B cell (primary cell): ENCODE results near the gene HABP4. TPM values are rescaled to one million over a fixed set of nuclear protein-coding genes. Genes with fewer than 3 reads are reported as not detected.

Source experiments
- ATAC-seq: fragments of 200-7000 bp; cut with Tn5 transposase; one replicate; pipeline ENCODE4 v1.10.0; 2021; ENCODE audit warnings: low read depth, mild to moderate bottlenecking, moderate number of reproducible peaks, moderate library complexity
- CTCF ChIA-PET: fragments of 350-600 bp; sonication (Branson Sonifier 250); formaldehyde crosslinking; loops from one replicate; lab custom pipeline; 2021; ENCODE audit warnings: antibody characterized with exemption, inconsistent platforms; lab: Charles Lee
- POLR2A ChIA-PET: fragments of 350-600 bp; sonication (Branson Sonifier 250); formaldehyde crosslinking; loops from one replicate; lab custom pipeline; 2021; ENCODE audit warnings: antibody characterized with exemption; lab: Charles Lee
- DNase-seq: peaks from one replicate; pipeline ENCODE4 v3.0.0; 2013
- H2AFZ ChIP-seq: 2 replicates; pipeline ENCODE4 v1.6.1; 2012; ENCODE audit warnings: mild to moderate bottlenecking, low read depth, low read length; ENCODE audit not compliant: insufficient read depth, poor library complexity, severe bottlenecking
- H3K27ac ChIP-seq, 2 donors: 1 replicate in 1 of 2; 2 replicates in 1 of 2; pipeline ENCODE4 v1.5.1; 2012 to 2013; ENCODE audit warnings: low read length in 2 of 2, mild to moderate bottlenecking in 2 of 2, moderate library complexity in 1 of 2
- H3K27me3 ChIP-seq, 4 experiments: fragments of 200-600 bp in 1 of 4; sonication (generic) in 1 of 4; replicated peaks in 1 of 4; 1 replicate in 2 of 4; 2 replicates in 2 of 4; pipeline versions ENCODE4 v1.6.1 to v1.7.0; 2013 to 2016; ENCODE audit warnings: low read length in 3 of 4, mild to moderate bottlenecking in 2 of 4, mixed read lengths in 1 of 4, moderate library complexity in 1 of 4; ENCODE audit not compliant: insufficient read depth in 4 of 4, control insufficient read depth in 3 of 4; ENCODE audit errors: control extremely low read depth in 1 of 4
- H3K36me3 ChIP-seq, 2 experiments: replicated peaks in 1 of 2; 1 replicate in 1 of 2; 2 replicates in 1 of 2; pipeline versions ENCODE4 v1.6.1 to v1.7.1; 2013; ENCODE audit warnings: low read length in 1 of 2; ENCODE audit not compliant: insufficient read depth in 2 of 2, control insufficient read depth in 1 of 2; ENCODE audit errors: control extremely low read depth in 1 of 2, extremely low read depth in 1 of 2
- H3K4me1 ChIP-seq, 2 donors: fragments of 200-600 bp in 1 of 2; sonication (generic) in 1 of 2; 1 replicate in 1 of 2; 2 replicates in 1 of 2; pipeline versions ENCODE4 v1.5.1 to v1.6.1; 2013 to 2017; ENCODE audit warnings: low read length in 2 of 2; ENCODE audit not compliant: control insufficient read depth in 2 of 2, insufficient read depth in 2 of 2
- H3K4me2 ChIP-seq: replicated peaks from 2 replicates; pipeline ENCODE3; 2012; ENCODE audit warnings: mild to moderate bottlenecking, low read depth, low read length; ENCODE audit not compliant: poor library complexity, severe bottlenecking
- H3K4me3 ChIP-seq, 5 experiments: fragments of 200-600 bp in 1 of 5; sonication (generic) in 1 of 5; 1 replicate in 3 of 5; 2 replicates in 2 of 5; pipeline versions ENCODE4 v1.5.1 to v1.7.0; 2011 to 2016; ENCODE audit warnings: low read length in 4 of 5, mild to moderate bottlenecking in 4 of 5, low read depth in 2 of 5, control low read depth in 1 of 5, moderate library complexity in 1 of 5; ENCODE audit not compliant: insufficient read depth in 1 of 5; ENCODE audit errors: control extremely low read depth in 1 of 5, extremely low read depth in 1 of 5
- H3K79me2 ChIP-seq: fragments of 200-600 bp; sonication (generic); one replicate; pipeline ENCODE4 v1.6.0; 2016; ENCODE audit warnings: low read length; ENCODE audit not compliant: control insufficient read depth, insufficient read depth
- H3K9ac ChIP-seq: fragments of 200-600 bp; sonication (generic); 2 replicates; pipeline ENCODE4 v1.6.1; 2017; ENCODE audit warnings: mild to moderate bottlenecking, low read length, moderate library complexity
- H3K9me3 ChIP-seq, 3 donors: one replicate each; pipeline versions ENCODE4 v1.6.1 to v1.7.1; 2013; ENCODE audit warnings: low read length in 2 of 3; ENCODE audit not compliant: control insufficient read depth in 2 of 3, insufficient read depth in 1 of 3; ENCODE audit errors: control extremely low read depth in 1 of 3
- H4K20me1 ChIP-seq: 2 replicates; pipeline ENCODE4 v1.6.0; 2012; ENCODE audit warnings: mild to moderate bottlenecking, low read length; ENCODE audit not compliant: insufficient read depth, control insufficient read depth, poor library complexity, severe bottlenecking
- H3K27ac Mint-ChIP-seq: one replicate; pipeline ENCODE4 v1.8.0; 2021; ENCODE audit warnings: mixed read lengths
- H3K27me3 Mint-ChIP-seq: one replicate; pipeline ENCODE4 v1.8.0; 2021; ENCODE audit warnings: mixed read lengths
- H3K4me1 Mint-ChIP-seq: one replicate; pipeline ENCODE4 v1.8.0; 2021; ENCODE audit warnings: mixed read lengths
- H3K4me3 Mint-ChIP-seq: one replicate; pipeline ENCODE4 v1.8.0; 2021; ENCODE audit warnings: mixed read lengths
- H3K9me3 Mint-ChIP-seq: one replicate; pipeline ENCODE4 v1.8.0; 2022; ENCODE audit warnings: mixed read lengths; ENCODE audit not compliant: insufficient read depth
- CTCF ChIP-seq: fragments of 200-600 bp; IDR thresholded peaks from one replicate; pipeline ENCODE4 v1.8.0; 2022; ENCODE audit warnings: antibody characterized with exemption, mild to moderate bottlenecking
- EZH2 ChIP-seq: IDR thresholded peaks from 2 replicates; pipeline ENCODE4 v1.6.1; 2012; ENCODE audit warnings: borderline replicate concordance, low read depth, mild to moderate bottlenecking, moderate library complexity, low read length; ENCODE audit not compliant: insufficient read depth, poor library complexity, severe bottlenecking
- WGBS: methylation state at CpG from one replicate; pipeline ENCODE4 v1.1.5; 2013; ENCODE audit warnings: missing lambda C conversion rate; ENCODE audit not compliant: insufficient coverage; 5-methylcytosine and 5-hydroxymethylcytosine counted together
- intact Hi-C: fragments of 100-400 bp; cut with micrococcal nuclease; formaldehyde crosslinking; loops from one replicate; pipeline ENCODE4 v1.10.0; 2022
- polyA plus RNA-seq: library from polyadenylated mRNA; depleted of rRNA; stranded (reverse); fragments of >200 nt; gene quantifications from 2 replicates; pipeline ENCODE4 v1.2.3, GENCODE V29; 2012
- total RNA-seq, 2 donors: library from RNA; stranded (reverse); fragments of 120-200 nt in 1 of 2; gene quantifications; 1 replicate in 1 of 2; 2 replicates in 1 of 2; pipeline versions ENCODE4 v1.2.3 to v1.2.4, GENCODE V29; 2013 to 2022

HABP4 gene
- total and polyA plus RNA-seq, 2 donors (not counting 1 experiment from before 2014, with no cell fraction given) = 3.3 to 15.0 TPM

DNA sequence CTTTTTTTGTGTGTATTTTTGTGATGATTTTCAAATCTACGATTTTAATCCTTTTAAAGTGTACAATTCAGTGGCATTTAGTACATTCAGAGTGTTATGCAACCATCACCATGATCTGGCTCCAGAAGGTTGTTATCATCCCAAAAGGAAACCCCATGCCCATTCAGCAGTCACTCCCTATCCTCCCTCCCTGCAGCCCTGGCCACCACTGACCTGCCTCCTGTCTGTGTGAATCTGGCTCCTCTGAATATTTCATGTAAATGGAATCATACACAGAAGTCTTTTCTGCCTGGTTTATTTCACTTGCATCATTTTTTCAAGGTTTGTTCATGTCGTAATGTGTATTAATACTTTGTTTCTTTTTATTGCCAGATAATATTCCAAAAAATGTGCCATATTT is 32.5 kb downstream of the HABP4 start:
- Histone ChIP-seq H3K27me3 (no peaks in the 10 kb centered on the region), H4K20me1 (no peaks in the 10 kb centered on the region), H3K4me1 (peaks cover 4 to 9% of the 10 kb centered on the region in 2 donors), H2AFZ (no peak overlapping the region), H3K4me3 (no peak overlapping the region), H3K9ac (no peak overlapping the region), H3K36me3 (no peaks in the 10 kb centered on the region), H3K27ac (no peak overlapping the region), H3K9me3 (no peaks in the 10 kb centered on the region), H3K4me2 (no peak overlapping the region), H3K79me2 (no peaks in the 10 kb centered on the region)
- H3K4me1 Mint-ChIP-seq = peaks cover 23% of the 10 kb centered on the region
- H3K27ac Mint-ChIP-seq = no peak overlapping the region
- CTCF ChIA-PET = interaction anchor here (1.2 kb wide), 1 partner anchor 163 kb away, joined by 3 read pairs; no protein-coding TSS in a partner anchor
- no peak overlapping the region for H3K4me3 Mint-ChIP-seq
- WGBS = no CpG with 5 or more reads among the region's 2 CpGs
- TF ChIP-seq EZH2 (no peak), CTCF (no peak)
- DNase-seq (no peak), ATAC-seq (no peak)
- POLR2A ChIA-PET = interaction anchor here (0.6 kb wide), 1 partner anchor 12 kb away, joined by 3 read pairs; no protein-coding TSS in a partner anchor
- no peaks in the 10 kb centered on the region for H3K27me3 Mint-ChIP-seq
- no peaks in the 10 kb centered on the region for H3K9me3 Mint-ChIP-seq
- intact Hi-C loops = no loop called here

- Histone ChIP-seq H3K36me3 (peaks cover 0 to 4% of the 10 kb centered on the region in 2 experiments), H3K79me2 (no peaks in the 10 kb centered on the region), H4K20me1 (no peaks in the 10 kb centered on the region), H3K4me2 (no peak overlapping the region), H3K4me3 (no peak overlapping the region), H3K27me3 (no peaks in the 10 kb centered on the region), H3K9ac (no peak overlapping the region), H2AFZ (no peak overlapping the region), H3K27ac (no peak overlapping the region), H3K9me3 (no peaks in the 10 kb centered on the region), H3K4me1 (peaks cover 4 to 9% of the 10 kb centered on the region in 2 donors)
- H3K27ac Mint-ChIP-seq = no peak overlapping the region
- intact Hi-C loops = no loop called here
- WGBS = no CpG with 5 or more reads among the region's 4 CpGs
- TF ChIP-seq EZH2 (no peak), CTCF (no peak)
- CTCF ChIA-PET = interaction anchor here (1.2 kb wide), 1 partner anchor 164 kb away, joined by 3 read pairs; no protein-coding TSS in a partner anchor
- H3K27me3 Mint-ChIP-seq = no peaks in the 10 kb centered on the region
- POLR2A ChIA-PET = no interaction called here
- H3K4me3 Mint-ChIP-seq = no peak overlapping the region
- ATAC-seq = no peak
- no peaks in the 10 kb centered on the region for H3K9me3 Mint-ChIP-seq
- DNase-seq = no peak
- peaks cover 23% of the 10 kb centered on the region for H3K4me1 Mint-ChIP-seq
These were observed 33.2 kb downstream of the HABP4 start for GRCh38 chr9:96483197-96483596.
